Glomerular endothelial cell (primary cell): Measurements from ENCODE around the gene GRAMD1C. TPM values are rescaled to one million over a fixed set of nuclear protein-coding genes. Genes with fewer than 3 reads are reported as not detected.
"Not testable (repeated sequence)": the region's sequence is repeated elsewhere in the genome, so short reads cannot be mapped to it uniquely, and the experiment has no call there.

Source experiments
- DNase-seq: peaks from one replicate; pipeline ENCODE4 v3.0.0-alpha.2; 2011; ENCODE audit warnings: low read depth, low spot score; ENCODE audit errors: extremely low read depth
- total RNA-seq: library from RNA; depleted of rRNA; stranded (reverse); fragments of >200 nt; gene quantifications from 2 replicates; pipeline ENCODE4 v1.2.3, GENCODE V29; 2015

GRAMD1C gene
- total RNA-seq: 14.4 and 17.8 TPM in 2 replicates

DNA sequence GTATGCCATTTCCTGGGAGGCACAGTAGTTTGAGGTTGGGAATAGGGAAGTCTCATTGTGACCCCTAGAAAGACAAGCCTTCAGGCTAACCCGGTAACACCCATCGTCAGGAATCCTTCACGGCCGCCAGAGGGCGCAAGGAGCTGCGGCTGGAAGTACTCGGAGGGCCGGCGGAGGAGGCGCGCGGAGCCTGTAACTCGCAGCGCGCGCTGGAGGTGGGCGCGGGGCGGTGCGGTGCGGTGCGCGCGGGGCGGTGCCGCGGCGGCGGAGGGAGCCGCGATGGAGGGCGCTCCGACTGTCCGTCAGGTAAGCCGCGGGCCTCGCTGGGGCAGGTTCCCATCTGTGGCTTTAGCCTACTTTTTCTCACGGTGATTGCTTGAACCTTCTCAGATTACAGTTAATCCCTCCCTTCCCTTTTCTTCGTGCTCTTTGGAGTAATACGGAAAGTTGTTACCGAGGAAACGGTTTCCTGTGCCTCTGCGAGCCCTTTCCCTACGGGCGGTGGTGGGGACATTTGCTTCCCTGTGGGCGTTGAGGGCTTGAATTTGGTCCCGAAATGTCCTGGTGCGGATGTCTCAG is at the start of gene GRAMD1C:
Gene GRAMD1C, plus strand, starts transcription at position 158 of the 579 bp plus-strand sequence. Its CDS starts 122 bp downstream, at position 280.
- no peak for DNase-seq

DNA sequence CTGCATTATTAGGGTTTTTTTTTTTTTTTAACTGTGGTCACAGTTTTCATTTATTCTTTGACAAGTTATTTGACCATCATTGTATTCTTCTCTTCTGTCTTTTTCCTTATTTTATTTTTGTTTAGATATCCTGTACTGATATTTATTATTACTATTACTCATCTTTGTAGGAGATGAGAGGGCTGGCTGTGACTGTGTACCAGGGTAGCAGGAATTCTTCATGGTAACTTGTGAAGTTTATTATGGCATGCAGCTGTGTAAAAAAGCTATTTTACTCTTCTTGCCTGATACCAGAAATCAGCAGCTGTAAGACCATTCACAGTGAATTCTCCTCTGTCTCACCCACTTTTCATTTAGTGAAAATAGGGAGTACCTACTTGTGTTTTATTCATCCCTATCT is 47.2 kb upstream of the GRAMD1C start:
- DNase-seq: no peak

- no peak for DNase-seq
These were observed 44.1 kb upstream of the GRAMD1C start for GRCh38 chr3:113794526-113794925.

- DNase-seq: no peak
These were observed 42.9 kb upstream of the GRAMD1C start for GRCh38 chr3:113795693-113796092.

GRCh38 chr3:113802795-113803455 is 35.7 kb upstream of the GRAMD1C start:
- DNase-seq: no peak

GRCh38 chr3:113804661-113805060 is 33.9 kb upstream of the GRAMD1C start:
- no peak for DNase-seq

GRCh38 chr3:113805249-113805648 is 33.3 kb upstream of the GRAMD1C start:
- DNase-seq: no peak

DNA sequence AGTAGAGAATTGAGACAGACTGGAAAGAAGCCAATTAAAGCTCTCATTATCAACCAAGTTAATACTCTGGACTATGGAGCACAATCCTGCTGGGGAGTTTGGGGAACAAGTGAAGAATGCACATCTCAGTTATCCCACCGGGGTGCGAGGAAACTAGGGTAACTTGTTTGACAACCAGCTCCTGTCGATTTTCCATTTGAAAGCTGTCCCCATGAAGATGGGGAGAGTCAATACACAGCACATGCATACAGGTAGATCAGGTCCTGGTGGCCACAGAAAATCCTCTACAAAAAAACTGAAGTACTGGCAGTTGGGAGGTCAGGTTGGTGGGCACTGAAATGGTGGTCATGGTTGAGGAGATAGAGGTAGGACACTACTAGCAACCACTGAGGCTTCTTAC is 25.7 kb upstream of the GRAMD1C start:
- no peak for DNase-seq

DNA sequence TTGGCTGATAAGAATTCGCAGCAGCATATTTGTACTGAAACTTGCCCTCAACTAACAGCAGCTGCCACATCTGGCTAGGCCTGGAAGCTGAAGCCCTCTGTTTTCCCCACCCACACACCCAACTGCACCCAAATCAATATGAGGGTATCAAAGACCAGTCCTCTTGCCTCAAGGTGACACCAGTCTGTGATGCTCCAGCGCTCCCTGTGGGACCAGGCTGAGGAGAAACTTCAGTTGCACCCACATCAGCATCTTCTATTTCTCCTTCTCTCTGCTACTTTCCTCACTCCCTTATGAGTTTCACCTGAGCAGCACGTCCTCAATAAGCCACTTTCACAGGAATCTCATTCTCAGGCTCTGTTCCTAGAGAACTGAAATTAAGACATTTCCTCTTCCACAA is 18.7 kb upstream of the GRAMD1C start:
- no peak for DNase-seq

GRCh38 chr3:113825090-113825489 is 13.5 kb upstream of the GRAMD1C start:
- no peak for DNase-seq

GRCh38 chr3:113828600-113828999 is 10.0 kb upstream of the GRAMD1C start:
- no peak for DNase-seq

DNA sequence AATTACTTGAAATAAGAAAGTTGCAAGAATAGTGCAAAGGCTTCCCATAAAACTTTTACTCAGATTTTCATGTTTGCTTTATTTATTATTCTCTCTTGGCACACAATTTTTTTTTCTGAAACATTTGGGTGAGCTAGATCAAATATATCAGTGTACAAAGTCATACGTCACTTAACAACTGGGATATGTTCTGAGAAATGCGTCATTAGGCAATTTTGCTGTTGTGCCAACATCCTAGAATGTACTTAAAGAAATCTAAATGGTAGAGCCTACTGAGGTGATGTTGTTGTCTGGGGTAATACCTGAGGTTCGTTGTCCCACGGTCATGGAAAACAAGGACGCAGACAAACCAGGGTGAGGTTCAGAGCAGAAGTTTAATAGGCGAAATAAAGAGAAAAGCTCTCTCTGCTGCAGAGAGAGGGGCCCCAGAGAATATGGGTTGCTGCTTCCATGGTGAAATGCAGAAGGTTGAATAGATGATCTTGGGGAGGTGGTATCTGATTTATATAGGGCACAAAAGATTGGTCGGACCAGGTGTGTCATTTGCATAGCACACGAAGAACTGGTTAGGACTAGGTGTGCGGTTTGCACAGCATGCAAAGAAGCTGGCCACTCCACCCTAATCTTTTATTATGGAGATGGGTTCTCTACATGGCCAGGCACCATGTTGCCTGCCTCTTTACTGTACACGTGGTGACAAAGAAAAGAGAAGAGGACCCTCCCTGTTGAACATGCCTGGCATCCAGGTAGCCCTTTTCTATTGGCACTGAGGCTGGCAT is 8.8 kb upstream of the GRAMD1C start:
- no peak for DNase-seq

GRCh38 chr3:113831103-113831355 is 7.6 kb upstream of the GRAMD1C start:
- no peak for DNase-seq

DNA sequence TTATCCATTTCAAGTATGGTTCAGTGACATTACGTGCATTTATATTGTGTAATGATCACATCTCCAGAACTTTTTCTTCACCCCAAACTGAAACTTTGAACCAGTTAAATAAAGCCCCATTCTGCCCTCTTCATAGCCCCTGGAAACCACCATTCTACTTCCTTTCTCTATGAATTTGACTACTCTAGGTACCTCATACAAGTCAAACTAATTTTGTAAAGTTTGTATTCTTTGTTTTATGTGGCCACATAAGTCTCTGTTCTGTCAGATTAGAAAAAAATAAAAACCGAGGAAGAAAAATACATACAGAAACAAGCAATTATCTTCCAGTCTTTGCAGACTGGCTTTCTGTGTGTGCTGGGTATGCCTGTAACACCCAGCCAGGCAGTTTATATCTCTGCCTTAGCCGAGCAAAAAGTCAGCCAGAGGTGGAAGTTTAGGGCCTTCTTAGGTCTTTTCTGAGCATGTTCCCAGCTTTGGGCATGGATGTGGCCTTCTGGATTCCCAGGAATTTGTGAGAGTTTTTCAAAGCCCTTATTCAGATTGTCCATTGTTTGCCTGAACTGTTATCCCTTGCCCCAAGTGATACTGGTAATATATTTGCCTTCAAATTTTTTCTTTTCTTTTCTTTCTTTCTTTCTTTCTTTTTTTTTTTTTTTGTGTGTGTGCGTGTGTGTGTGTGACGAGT is 6.0 kb upstream of the GRAMD1C start:
- no peak for DNase-seq

GRCh38 chr3:113834983-113835382 is 3.6 kb upstream of the GRAMD1C start:
- DNase-seq: no peak

DNA sequence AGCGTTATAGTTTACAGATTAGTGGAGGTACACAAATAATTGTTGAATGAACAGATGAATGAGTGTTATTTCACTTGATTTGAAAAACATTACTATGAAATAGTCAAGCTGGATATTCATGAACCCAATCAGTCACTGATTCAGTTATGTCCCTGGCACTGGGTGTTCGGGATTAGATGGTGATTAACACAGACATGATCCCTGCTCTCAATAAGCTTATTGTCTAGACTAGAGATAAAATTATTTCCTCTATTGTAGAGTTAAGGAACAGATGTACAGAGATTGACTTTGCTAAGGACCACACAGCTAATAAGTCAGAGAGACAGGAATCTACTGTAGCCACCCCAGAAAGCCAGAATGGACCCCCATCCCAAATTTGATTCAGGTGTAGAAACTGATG is 963 bp downstream of the GRAMD1C start:
- no peak for DNase-seq

DNA sequence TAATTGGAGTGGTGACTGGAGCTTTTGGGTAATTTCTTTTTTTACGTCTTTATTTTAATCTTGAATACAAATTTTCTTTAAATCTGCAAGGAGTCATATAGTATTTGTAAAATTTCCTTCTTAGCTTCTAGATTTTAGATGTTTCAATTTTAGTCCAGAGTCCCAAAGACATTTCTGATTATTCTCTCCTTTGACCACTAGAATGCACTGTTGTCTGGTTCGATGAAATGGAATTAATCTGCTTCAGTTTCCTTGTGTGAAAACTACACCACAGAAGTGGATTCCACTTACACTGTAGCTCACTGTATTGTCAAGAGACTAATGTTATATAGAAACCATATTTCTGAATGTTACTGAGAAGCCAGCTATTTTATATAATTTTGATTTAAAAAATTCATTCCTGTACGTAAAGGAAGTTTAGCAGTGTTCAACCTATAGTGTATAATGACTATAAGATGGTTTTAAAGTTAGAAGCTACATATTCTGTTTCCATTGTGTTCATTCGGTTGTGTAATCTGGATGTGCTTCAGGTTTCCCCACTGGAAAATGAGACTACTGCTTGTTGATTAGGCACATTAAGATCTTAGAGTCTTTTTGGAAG is 6.1 kb downstream of the GRAMD1C start:
- DNase-seq: no peak

GRCh38 chr3:113847247-113847646 is 8.7 kb downstream of the GRAMD1C start:
- DNase-seq: no peak

- no peak for DNase-seq
These were observed 9.3 kb downstream of the GRAMD1C start for GRCh38 chr3:113847664-113848461.

- not testable (repeated sequence) for DNase-seq
These were observed 10.5 kb downstream of the GRAMD1C start for GRCh38 chr3:113849071-113849470.
